BJ (cell line): ENCODE results near the gene DMAC2L. TPM values are rescaled to one million over a fixed set of nuclear protein-coding genes. Genes with fewer than 3 reads are reported as not detected.

Experiments used
- CTCF ChIA-PET: fragments of 350-600 bp; formaldehyde crosslinking; extraction: SDS; loops from one replicate; lab custom pipeline; 2021; ENCODE audit warnings: antibody characterized with exemption, inconsistent platforms; lab: Yijun Ruan, JAX
- POLR2A ChIA-PET: fragments of 300-600 bp; sonication (Branson Sonifier 250); formaldehyde crosslinking; extraction: SDS; loops from one replicate; lab custom pipeline; 2021; ENCODE audit warnings: antibody characterized with exemption; lab: Charles Lee
- DNase-seq: peaks from one replicate; pipeline ENCODE4 v3.0.0-alpha.2; 2011; ENCODE audit warnings: low read depth
- H3K27me3 ChIP-seq: 2 replicates; pipeline ENCODE4 v1.6.0; 2011; ENCODE audit warnings: low read length; ENCODE audit not compliant: control insufficient read depth, insufficient read depth
- H3K36me3 ChIP-seq: 2 replicates; pipeline ENCODE4 v1.5.1; 2011; ENCODE audit warnings: low read length; ENCODE audit not compliant: control insufficient read depth, insufficient read depth
- H3K4me3 ChIP-seq: 2 replicates; pipeline ENCODE4 v1.5.1; 2011; ENCODE audit warnings: low read depth, mild to moderate bottlenecking, control low read depth, low read length
- polyA minus RNA-seq: library from RNA; depleted of rRNA, polyadenylated mRNA; stranded (reverse); fragments of >200 nt; gene quantifications from 2 replicates; pipeline ENCODE4 v1.2.3, GENCODE V29; 2011; rRNA and poly(A)+ RNA removed
- polyA plus RNA-seq: library from polyadenylated mRNA; depleted of rRNA; stranded (reverse); fragments of >200 nt; gene quantifications from 2 replicates; pipeline ENCODE4 v1.2.3, GENCODE V29; 2011; rRNA removed
- TF ChIP-seq, protein P1 (sequence below): IDR thresholded peaks from 2 replicates; pipeline ENCODE4 v1.5.1; 2011; ENCODE audit warnings: low read depth, mild to moderate bottlenecking, control low read depth, inconsistent platforms, low read length, moderate library complexity; ENCODE audit not compliant: insufficient read depth

DMAC2L gene, protein sequence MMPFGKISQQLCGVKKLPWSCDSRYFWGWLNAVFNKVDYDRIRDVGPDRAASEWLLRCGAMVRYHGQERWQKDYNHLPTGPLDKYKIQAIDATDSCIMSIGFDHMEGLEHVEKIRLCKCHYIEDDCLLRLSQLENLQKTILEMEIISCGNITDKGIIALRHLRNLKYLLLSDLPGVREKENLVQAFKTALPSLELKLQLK
- polyA plus RNA-seq (6.8 and 11.0 TPM in 2 replicates), polyA minus RNA-seq (2.7 and 5.6 TPM in 2 replicates)

GRCh38 chr14:50311972-50312733 lies at the start of gene DMAC2L, which contains the start of gene L2HGDH:
Gene DMAC2L (plus strand): TSS chr14:50312324. CDS start chr14:50321488, 9,164 bp downstream.
Gene L2HGDH (minus strand): TSS chr14:50312229. CDS start chr14:50312150, 79 bp downstream.
- peak; percentile 46 for DNase-seq
- Histone ChIP-seq H3K27me3 (no peaks in the 10 kb centered on the region), H3K4me3 (peak within 1 kb of the TSS; percentile 94), H3K36me3 (no peaks in the 10 kb centered on the region)
- POLR2A ChIA-PET, result interaction anchor here (0.6 to 0.8 kb wide), 2 partner anchors 9 to 242 kb away, joined by 5 to 7 read pairs; no protein-coding TSS in a partner anchor
- TF ChIP-seq, protein P1, sequence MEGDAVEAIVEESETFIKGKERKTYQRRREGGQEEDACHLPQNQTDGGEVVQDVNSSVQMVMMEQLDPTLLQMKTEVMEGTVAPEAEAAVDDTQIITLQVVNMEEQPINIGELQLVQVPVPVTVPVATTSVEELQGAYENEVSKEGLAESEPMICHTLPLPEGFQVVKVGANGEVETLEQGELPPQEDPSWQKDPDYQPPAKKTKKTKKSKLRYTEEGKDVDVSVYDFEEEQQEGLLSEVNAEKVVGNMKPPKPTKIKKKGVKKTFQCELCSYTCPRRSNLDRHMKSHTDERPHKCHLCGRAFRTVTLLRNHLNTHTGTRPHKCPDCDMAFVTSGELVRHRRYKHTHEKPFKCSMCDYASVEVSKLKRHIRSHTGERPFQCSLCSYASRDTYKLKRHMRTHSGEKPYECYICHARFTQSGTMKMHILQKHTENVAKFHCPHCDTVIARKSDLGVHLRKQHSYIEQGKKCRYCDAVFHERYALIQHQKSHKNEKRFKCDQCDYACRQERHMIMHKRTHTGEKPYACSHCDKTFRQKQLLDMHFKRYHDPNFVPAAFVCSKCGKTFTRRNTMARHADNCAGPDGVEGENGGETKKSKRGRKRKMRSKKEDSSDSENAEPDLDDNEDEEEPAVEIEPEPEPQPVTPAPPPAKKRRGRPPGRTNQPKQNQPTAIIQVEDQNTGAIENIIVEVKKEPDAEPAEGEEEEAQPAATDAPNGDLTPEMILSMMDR, result no peak
- CTCF ChIA-PET, result interaction anchor here (0.8 to 2.5 kb wide), 6 partner anchors 9 to 220 kb away, joined by 3 to 12 read pairs (median 4); partner anchors contain the start of gene MAP4K5

GRCh38 chr14:50262865-50263264 lies 49.3 kb upstream of the DMAC2L start:
- DNase-seq, result no peak
- H3K4me3 ChIP-seq, result no peak overlapping the region
- no peaks in the 10 kb centered on the region for H3K36me3 ChIP-seq
- TF ChIP-seq, protein P1, result no peak
- ChIA-PET CTCF (no interaction called here), POLR2A (no interaction called here)
- H3K27me3 ChIP-seq, result no peaks in the 10 kb centered on the region

DNA sequence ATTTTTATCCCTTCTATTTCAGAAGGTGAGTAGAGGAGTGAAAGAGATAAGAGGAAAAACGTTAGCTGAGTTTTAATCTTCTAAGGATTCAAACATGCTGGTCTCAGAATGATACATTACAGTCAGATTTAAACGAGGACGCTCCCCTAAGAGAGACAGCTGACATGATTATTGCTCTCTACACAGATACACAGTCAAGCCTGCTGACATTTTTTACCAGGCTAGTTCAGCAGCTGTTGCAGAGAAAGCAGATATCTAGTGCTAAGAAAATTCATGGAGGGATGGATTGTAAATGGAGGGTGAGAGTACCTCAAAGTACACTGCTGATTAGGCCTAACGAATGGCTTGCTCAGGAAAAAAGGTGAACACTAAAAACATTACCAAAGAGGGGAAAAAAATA lies 48.8 kb upstream of the DMAC2L start:
- no peaks in the 10 kb centered on the region for H3K27me3 ChIP-seq
- DNase-seq, result no peak
- H3K4me3 ChIP-seq, result no peak overlapping the region
- ChIA-PET CTCF (no interaction called here), POLR2A (no interaction called here)
- TF ChIP-seq, protein P1, result no peak
- no peaks in the 10 kb centered on the region for H3K36me3 ChIP-seq

- ChIA-PET CTCF (no interaction called here), POLR2A (no interaction called here)
- no peak for DNase-seq
- Histone ChIP-seq H3K4me3 (no peak overlapping the region), H3K27me3 (no peaks in the 10 kb centered on the region), H3K36me3 (no peaks in the 10 kb centered on the region)
- TF ChIP-seq, protein P1, result no peak
These were observed 47.1 kb upstream of the DMAC2L start for GRCh38 chr14:50265029-50265428.

- ChIA-PET POLR2A (no interaction called here), CTCF (no interaction called here)
- TF ChIP-seq, protein P1, result no peak
- H3K36me3 ChIP-seq, result no peaks in the 10 kb centered on the region
- H3K4me3 ChIP-seq, result no peak overlapping the region
- no peak for DNase-seq
- H3K27me3 ChIP-seq, result no peaks in the 10 kb centered on the region
These were observed 41.2 kb upstream of the DMAC2L start for GRCh38 chr14:50270932-50271331.
